ENCODE results near the gene TNXB. TPM values are rescaled to one million over a fixed set of nuclear protein-coding genes. Genes with fewer than 3 reads are reported as not detected.

TNXB gene
- total RNA-seq, 1 donor from 2014 or later, result 2.4 TPM

- FAIRE-seq (no peak), DNase-seq (ENCODE audit: low read depth) (no peak)
- TF ChIP-seq CTCF (IDR thresholded peaks at IDR 0.05; ENCODE audit: insufficient read depth, low read length, severe bottlenecking), result no peak
- H3K36me3 ChIP-seq (ENCODE audit: control insufficient read depth, insufficient read depth, low read length), result peaks cover under 1% of the 10 kb centered on the region
- peaks cover 2% of the 10 kb centered on the region for H3K27me3 ChIP-seq (ENCODE audit: control insufficient read depth, insufficient read depth, low read length)
- no peak overlapping the region for H3K4me3 ChIP-seq (ENCODE audit: low read depth, low read length)
These were observed 1.5 kb upstream of the TNXB start for GRCh38 chr6:32110632-32111031.

- DNase-seq (ENCODE audit: low read depth) (no peak), FAIRE-seq (no peak)
- no peak for TF ChIP-seq CTCF (IDR thresholded peaks at IDR 0.05; ENCODE audit: insufficient read depth, low read length, severe bottlenecking)
- no peaks in the 10 kb centered on the region for H3K36me3 ChIP-seq (ENCODE audit: control insufficient read depth, insufficient read depth, low read length)
- H3K4me3 ChIP-seq (ENCODE audit: low read depth, low read length), result no peak overlapping the region
- H3K27me3 ChIP-seq (ENCODE audit: control insufficient read depth, insufficient read depth, low read length), result peaks cover 2% of the 10 kb centered on the region
These were observed 625 bp upstream of the TNXB start for GRCh38 chr6:32109765-32110160.

GRCh38 chr6:32108727-32109113 is 418 bp downstream of the TNXB start:
- Histone ChIP-seq H3K36me3 (ENCODE audit: control insufficient read depth, insufficient read depth, low read length) (no peaks in the 10 kb centered on the region), H3K27me3 (ENCODE audit: control insufficient read depth, insufficient read depth, low read length) (peaks cover 2% of the 10 kb centered on the region), H3K4me3 (ENCODE audit: low read depth, low read length) (no peak overlapping the region)
- TF ChIP-seq CTCF (IDR thresholded peaks at IDR 0.05; ENCODE audit: insufficient read depth, low read length, severe bottlenecking), result no peak
- DNase-seq (ENCODE audit: low read depth) (no peak), FAIRE-seq (no peak)

GRCh38 chr6:32108094-32108627 is 977 bp downstream of the TNXB start:
- no peak for TF ChIP-seq CTCF (IDR thresholded peaks at IDR 0.05; ENCODE audit: insufficient read depth, low read length, severe bottlenecking)
- Histone ChIP-seq H3K36me3 (ENCODE audit: control insufficient read depth, insufficient read depth, low read length) (no peaks in the 10 kb centered on the region), H3K4me3 (ENCODE audit: low read depth, low read length) (no peak overlapping the region), H3K27me3 (ENCODE audit: control insufficient read depth, insufficient read depth, low read length) (peaks cover 2% of the 10 kb centered on the region)
- FAIRE-seq, result no peak
- DNase-seq (ENCODE audit: low read depth), result no peak

- no peak for FAIRE-seq
- no peak for TF ChIP-seq CTCF (IDR thresholded peaks at IDR 0.05; ENCODE audit: insufficient read depth, low read length, severe bottlenecking)
These were observed 1.7 kb downstream of the TNXB start for GRCh38 chr6:32107406-32107805.

GRCh38 chr6:32105433-32105832 is 3.7 kb downstream of the TNXB start:
- DNase-seq (ENCODE audit: low read depth), result no peak
- H3K36me3 ChIP-seq (ENCODE audit: control insufficient read depth, insufficient read depth, low read length), result no peaks in the 10 kb centered on the region
- FAIRE-seq, result no peak
- TF ChIP-seq CTCF (IDR thresholded peaks at IDR 0.05; ENCODE audit: insufficient read depth, low read length, severe bottlenecking), result no peak
- peaks cover 2% of the 10 kb centered on the region for H3K27me3 ChIP-seq (ENCODE audit: control insufficient read depth, insufficient read depth, low read length)
- H3K4me3 ChIP-seq (ENCODE audit: low read depth, low read length), result no peak overlapping the region

More at GRCh38 chr6:32107406-32107805, 1.7 kb downstream of the TNXB start:
- no peaks in the 10 kb centered on the region for H3K36me3 ChIP-seq (ENCODE audit: control insufficient read depth, insufficient read depth, low read length)
- peaks cover 2% of the 10 kb centered on the region for H3K27me3 ChIP-seq (ENCODE audit: control insufficient read depth, insufficient read depth, low read length)
- no peak for DNase-seq (ENCODE audit: low read depth)
- H3K4me3 ChIP-seq (ENCODE audit: low read depth, low read length), result no peak overlapping the region
